ENCODE data around the gene RPL10A. TPM values are rescaled to one million over a fixed set of nuclear protein-coding genes. Genes with fewer than 3 reads are reported as not detected.

Gene RPL10A
- total and polyA plus RNA-seq, 2 of the 8 experiments (the other 6 are each of a cell fraction or from before 2014, with no cell fraction given): 1,893 to 2,948 TPM

DNA sequence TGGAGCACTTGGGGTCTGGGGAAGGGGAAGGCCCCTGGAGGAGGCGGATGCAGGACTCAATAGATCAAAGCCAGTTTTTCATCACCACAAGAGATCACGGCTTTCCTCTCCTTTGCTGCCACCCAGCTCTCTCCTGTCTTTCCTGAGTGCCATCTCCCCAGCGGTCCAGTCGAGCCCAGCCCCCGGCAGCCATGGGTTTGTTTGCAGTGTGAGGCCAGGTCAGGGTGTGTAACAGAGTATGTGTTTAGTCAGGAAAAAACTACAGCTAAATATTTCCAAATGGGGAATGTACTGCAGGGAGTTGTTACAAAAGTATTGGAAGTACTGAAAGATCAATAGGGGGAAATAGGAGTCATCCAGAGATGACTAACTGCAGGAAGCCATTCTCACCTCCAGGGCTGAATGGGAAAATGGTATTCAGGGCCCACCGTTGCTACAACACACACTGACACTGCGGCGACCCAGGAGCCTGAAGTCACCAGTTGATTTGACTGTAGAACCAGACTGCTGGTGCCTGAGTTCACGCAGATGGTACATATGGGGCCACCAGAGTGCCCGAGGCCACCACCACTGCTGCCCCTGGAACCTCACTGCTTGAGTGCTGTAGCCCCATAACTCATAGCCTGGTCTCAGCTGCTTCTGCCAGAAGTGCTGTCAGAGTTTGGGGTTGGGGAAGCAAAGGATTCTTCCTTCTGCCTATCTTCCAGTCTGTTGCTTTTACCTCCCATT lies 39.6 kb upstream of the RPL10A start:
- Histone ChIP-seq H3K9ac (replicated peaks in 1 of 4; ENCODE audit: extremely low read depth in 1 of 4, low read depth in 3 of 4, low read length in 3 of 4) (no peak overlapping the region), H3K56ac (replicated peaks; ENCODE audit: insufficient read length, low read depth, low read length) (no peak overlapping the region), H2AK5ac (ENCODE audit: low read depth, low read length) (peak overlapping the region; percentile 67; the same call in 1 of the 2 replicates), H4K20me1 (replicated peaks in 1 of 2; ENCODE audit: control insufficient read depth in 1 of 2, insufficient read depth in 2 of 2, low read length in 2 of 2) (no peaks in the 10 kb centered on the region), H3K4me1 (replicated peaks in 1 of 4; ENCODE audit: control insufficient read depth in 3 of 4, insufficient read depth in 4 of 4, low read length in 3 of 4) (peaks cover 6 to 28% (median 16%) of the 10 kb centered on the region in 4 experiments), H3K27me3 (replicated peaks in 1 of 4; ENCODE audit: control insufficient read depth in 3 of 4, extremely low read depth in 1 of 4, insufficient read depth in 3 of 4, low read length in 3 of 4) (no peaks in the 10 kb centered on the region), H3K4ac (replicated peaks; ENCODE audit: insufficient read length, low read depth, low read length) (no peak overlapping the region), H3K4me3 (ENCODE audit: extremely low read depth in 1 of 4, insufficient read depth in 2 of 4, low read depth in 3 of 4, low read length in 4 of 4) (no peak overlapping the region), H2BK15ac (ENCODE audit: low read length) (peak overlapping the region; percentile 40; the same call in 1 of the 2 replicates), H2BK120ac (replicated peaks; ENCODE audit: low read depth, low read length) (no peak overlapping the region), H3K14ac (ENCODE audit: insufficient read length) (no peak overlapping the region), H2BK12ac (ENCODE audit: low read depth, low read length) (peak overlapping the region; percentile 55; the same call in 1 of the 2 replicates), H3K4me2 (ENCODE audit: insufficient read depth in 1 of 2, low read depth in 2 of 2, low read length in 2 of 2) (0 out of 4 replicates have a peak overlapping the region, but pooled peaks of 1 of the 2 experiments have one; percentile 7), H3K9me3 (ENCODE audit: insufficient read depth in 2 of 2, low read depth in 1 of 2, low read length in 1 of 2) (no peaks in the 10 kb centered on the region), H4K5ac (ENCODE audit: insufficient read length, low read depth, low read length) (no peak overlapping the region), H3K23ac (ENCODE audit: insufficient read length) (no peak overlapping the region), H3K23me2 (ENCODE audit: low read depth, low read length) (no peaks in the 10 kb centered on the region), H2BK5ac (ENCODE audit: low read depth, low read length) (peak overlapping the region; percentile 55), H2AFZ (ENCODE audit: low read length) (no peak overlapping the region), H4K8ac (ENCODE audit: extremely low read depth, insufficient read depth, low read length) (no peak overlapping the region), H3K27ac (ENCODE audit: low read depth, low read length) (no peak overlapping the region), H3K79me2 (ENCODE audit: control insufficient read depth in 1 of 2, insufficient read depth in 2 of 2, low read length in 2 of 2) (no peaks in the 10 kb centered on the region), H3K18ac (ENCODE audit: extremely low read depth, low read length) (peak overlapping the region; percentile 28; the same call in 1 of the 2 replicates), H4K91ac (replicated peaks; ENCODE audit: insufficient read length, low read length) (peak overlapping the region; percentile 17), H2BK20ac (ENCODE audit: low read length) (no peak overlapping the region; the same call in 1 of the 2 replicates), H3K36me3 (ENCODE audit: control insufficient read depth in 2 of 4, insufficient read depth in 4 of 4, low read length in 3 of 4) (0 out of 8 replicates have a peak, but pooled peaks cover 0 to 4% (median 0%) of the 10 kb centered on the region in 4 experiments), H3K79me1 (ENCODE audit: low read depth, low read length) (no peaks in the 10 kb centered on the region)
- ChIA-PET CTCF (ENCODE audit: partially characterized antibody) (interaction anchor here (0.6 to 15.8 kb wide), 12 partner anchors 9 to 142 kb away, joined by 3 to 138 read pairs (median 6); partner anchors contain the start of gene PPARD), POLR2A (ENCODE audit: partially characterized antibody) (interaction anchor here (1.0 to 2.0 kb wide), 5 partner anchors 8 to 93 kb away, joined by 3 to 6 read pairs (median 3); no protein-coding TSS in a partner anchor)
- no peak for DNase-seq (ENCODE audit: low read depth in 1 of 2, low spot score in 2 of 2)
- 68% methylated on average over 10 of the region's 10 CpGs; no CpG with 5 or more reads in 1 of the 2 experiments for WGBS, 2 experiments (ENCODE audit: extremely low coverage in 1 of 2, insufficient coverage in 1 of 2, insufficient read length in 1 of 2, insufficient replicate concordance in 2 of 2, low coverage in 1 of 2, low lambda C conversion rate in 2 of 2, missing lambda C conversion rate in 1 of 2)
- FAIRE-seq: no peak
- no peak for TF ChIP-seq SP2 (IDR thresholded peaks at IDR 0.05; ENCODE audit: low read length)
- no peak for TF ChIP-seq RFX5 (IDR thresholded peaks at IDR 0.05; ENCODE audit: borderline replicate concordance, low read depth, low read length)
- no peak for TF ChIP-seq POLR2A (IDR thresholded peaks at IDR 0.05; ENCODE audit: control extremely low read depth in 1 of 2, low read depth in 2 of 2, low read length in 2 of 2)

All from H1 (cell line).